Lower leg skin (tissue), 3 donors: ENCODE measurements around the gene THADA.

Experiments used
- POLR2A ChIP-seq, 2 donors: fragments of 450-650 bp; IDR thresholded peaks; one replicate each; pipeline ENCODE4 v1.6.1; 2016 to 2017; ENCODE audit warnings: antibody characterized with exemption in 2 of 2, mild to moderate bottlenecking in 1 of 2, moderate library complexity in 1 of 2
- TF ChIP-seq, protein P1 (sequence below), 3 donors: fragments of 450-650 bp; IDR thresholded peaks; one replicate each; pipeline ENCODE4 v1.5.1; 2016; ENCODE audit warnings: antibody characterized with exemption in 3 of 3, mild to moderate bottlenecking in 3 of 3, moderate library complexity in 2 of 3

DNA sequence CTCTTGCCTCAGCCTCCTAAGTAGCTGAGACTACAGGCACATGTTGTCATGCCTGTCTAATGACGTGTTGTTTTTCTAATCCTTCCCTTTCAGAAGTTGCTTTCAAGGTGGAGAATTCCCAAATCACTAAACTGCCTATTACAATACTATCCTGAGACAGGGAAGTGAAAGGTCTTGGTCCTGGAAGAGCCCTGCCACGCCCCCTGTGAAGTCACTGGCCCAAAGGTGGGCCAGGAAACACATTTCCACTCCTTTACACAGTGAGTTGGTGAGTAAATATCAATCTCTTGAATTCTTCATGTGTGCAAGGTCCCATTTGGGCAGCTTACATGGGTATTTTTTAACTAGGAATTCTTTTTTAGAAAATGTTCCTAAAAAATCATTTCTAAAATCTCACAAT lies 150.1 kb downstream of the THADA start:
- no peak for TF ChIP-seq POLR2A (IDR thresholded peaks at IDR 0.05)
- TF ChIP-seq, protein P1, sequence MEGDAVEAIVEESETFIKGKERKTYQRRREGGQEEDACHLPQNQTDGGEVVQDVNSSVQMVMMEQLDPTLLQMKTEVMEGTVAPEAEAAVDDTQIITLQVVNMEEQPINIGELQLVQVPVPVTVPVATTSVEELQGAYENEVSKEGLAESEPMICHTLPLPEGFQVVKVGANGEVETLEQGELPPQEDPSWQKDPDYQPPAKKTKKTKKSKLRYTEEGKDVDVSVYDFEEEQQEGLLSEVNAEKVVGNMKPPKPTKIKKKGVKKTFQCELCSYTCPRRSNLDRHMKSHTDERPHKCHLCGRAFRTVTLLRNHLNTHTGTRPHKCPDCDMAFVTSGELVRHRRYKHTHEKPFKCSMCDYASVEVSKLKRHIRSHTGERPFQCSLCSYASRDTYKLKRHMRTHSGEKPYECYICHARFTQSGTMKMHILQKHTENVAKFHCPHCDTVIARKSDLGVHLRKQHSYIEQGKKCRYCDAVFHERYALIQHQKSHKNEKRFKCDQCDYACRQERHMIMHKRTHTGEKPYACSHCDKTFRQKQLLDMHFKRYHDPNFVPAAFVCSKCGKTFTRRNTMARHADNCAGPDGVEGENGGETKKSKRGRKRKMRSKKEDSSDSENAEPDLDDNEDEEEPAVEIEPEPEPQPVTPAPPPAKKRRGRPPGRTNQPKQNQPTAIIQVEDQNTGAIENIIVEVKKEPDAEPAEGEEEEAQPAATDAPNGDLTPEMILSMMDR (IDR thresholded peaks at IDR 0.05): no peak
